Fibroblast of pulmonary artery (primary cell): ENCODE measurements around the gene CGNL1.

Experiments
- DNase-seq: peaks from one replicate; pipeline ENCODE4 v3.0.0-alpha.2; 2010; ENCODE audit warnings: low read depth
- H3K4me3 ChIP-seq: replicated peaks from 2 replicates; pipeline ENCODE4 v1.5.1; 2011; ENCODE audit warnings: low read depth, mild to moderate bottlenecking, control low read depth, low read length, moderate library complexity
- CTCF ChIP-seq: IDR thresholded peaks from 2 replicates; pipeline ENCODE4 v1.5.1; 2011; ENCODE audit warnings: mild to moderate bottlenecking, control low read depth, low read length, inconsistent platforms; ENCODE audit errors: missing control alignments

The CGNL1 gene

GRCh38 chr15:57384816-57385215 lies 8.5 kb downstream of the CGNL1 start:
- DNase-seq: peak; percentile 76
- H3K4me3 ChIP-seq: no peak overlapping the region
- TF ChIP-seq CTCF: no peak

GRCh38 chr15:57385923-57386390 lies 9.7 kb downstream of the CGNL1 start:
- DNase-seq: no peak
- no peak for TF ChIP-seq CTCF
- no peak overlapping the region for H3K4me3 ChIP-seq

- no peak for TF ChIP-seq CTCF
- DNase-seq: no peak
- H3K4me3 ChIP-seq: no peak overlapping the region
These were observed 10.7 kb downstream of the CGNL1 start for GRCh38 chr15:57386976-57387375.

- no peak for DNase-seq
- no peak overlapping the region for H3K4me3 ChIP-seq
- TF ChIP-seq CTCF: no peak
These were observed 11.3 kb downstream of the CGNL1 start for GRCh38 chr15:57387564-57388076.

- H3K4me3 ChIP-seq: no peak overlapping the region
- no peak for DNase-seq
- TF ChIP-seq CTCF: no peak
These were observed 12.2 kb downstream of the CGNL1 start for GRCh38 chr15:57388464-57388863.

GRCh38 chr15:57389991-57390390 lies 13.7 kb downstream of the CGNL1 start:
- H3K4me3 ChIP-seq: no peak overlapping the region
- no peak for DNase-seq
- TF ChIP-seq CTCF: no peak

GRCh38 chr15:57390583-57390982 lies 14.3 kb downstream of the CGNL1 start:
- no peak for TF ChIP-seq CTCF
- DNase-seq: no peak
- H3K4me3 ChIP-seq: no peak overlapping the region
